ENCODE measurements around the gene IBTK.

GRCh38 chr6:82205930-82206392 lies 41.6 kb downstream of the IBTK start:
- TF ChIP-seq CTCF (conservative IDR thresholded peaks at IDR 0.05) (no peak), EZH2 (IDR thresholded peaks at IDR 0.05; ENCODE audit: low read depth) (no peak)
